HL-60 (cell line): Measurements from ENCODE around the gene GBX1.

ENCODE experiments used
- GABPA ChIP-seq: IDR thresholded peaks from 2 replicates; pipeline ENCODE4 v1.6.1; 2012; ENCODE audit warnings: low read depth
- SPI1 ChIP-seq: IDR thresholded peaks from 2 replicates; pipeline ENCODE4 v1.6.1; 2012; ENCODE audit warnings: low read depth, mild to moderate bottlenecking, borderline replicate concordance
- TF ChIP-seq, protein P1 (sequence below): IDR thresholded peaks from one replicate; pipeline ENCODE4 v1.5.1; 2011; ENCODE audit warnings: low read length, control low read depth, inconsistent platforms; ENCODE audit not compliant: insufficient read depth
- TF ChIP-seq, protein P2 (sequence below): IDR thresholded peaks from 2 replicates; pipeline ENCODE4 v1.6.1; 2012; ENCODE audit warnings: low read depth; ENCODE audit not compliant: insufficient replicate concordance

DNA sequence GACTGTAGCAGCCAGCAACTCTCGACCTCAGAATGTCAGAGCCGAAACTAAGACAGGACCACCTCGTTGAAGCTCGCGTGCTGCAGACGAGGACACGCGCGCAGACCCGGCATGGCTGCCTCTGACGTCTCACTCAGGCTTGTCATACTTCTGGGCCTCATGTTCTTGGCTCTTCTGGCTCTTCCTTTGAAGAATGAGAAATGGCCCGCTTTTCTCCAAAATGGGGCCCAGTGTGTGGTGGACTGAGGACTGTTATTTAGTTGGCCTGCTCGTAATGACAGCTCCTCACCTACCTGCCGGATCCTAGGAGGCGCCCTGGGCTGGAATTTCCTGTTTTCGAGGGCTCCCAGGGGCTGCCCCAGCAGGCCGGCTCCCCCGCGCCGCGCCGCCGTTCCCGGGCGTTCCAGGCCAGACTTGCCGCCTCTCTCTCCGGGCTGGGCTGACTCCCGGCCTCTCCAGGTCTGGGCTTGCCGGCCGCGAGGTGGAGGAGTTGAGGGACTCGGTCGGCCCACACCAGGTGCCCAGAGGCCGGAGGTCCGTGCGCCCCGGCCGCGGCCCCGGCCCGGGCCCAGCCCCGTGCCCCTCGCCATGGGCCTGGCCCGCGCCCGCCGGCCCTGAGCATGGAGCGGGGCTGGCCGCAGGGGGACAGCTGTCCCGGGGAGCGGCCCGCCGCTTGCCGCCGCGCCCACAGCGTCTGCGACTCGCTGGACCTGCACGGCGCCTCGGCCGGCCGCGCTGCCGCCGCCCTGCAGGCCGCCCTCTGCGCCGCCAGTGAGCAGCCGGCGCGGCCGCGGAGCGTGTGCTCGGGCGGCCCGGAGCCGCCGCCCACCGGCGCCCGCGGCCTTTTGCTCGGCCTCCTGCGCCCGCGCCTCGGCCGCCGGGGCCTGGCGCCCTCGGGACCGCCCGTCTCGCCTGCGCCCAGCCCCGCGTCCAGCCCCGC lies 53.1 kb downstream of the GBX1 start:
- TF ChIP-seq, protein P1, sequence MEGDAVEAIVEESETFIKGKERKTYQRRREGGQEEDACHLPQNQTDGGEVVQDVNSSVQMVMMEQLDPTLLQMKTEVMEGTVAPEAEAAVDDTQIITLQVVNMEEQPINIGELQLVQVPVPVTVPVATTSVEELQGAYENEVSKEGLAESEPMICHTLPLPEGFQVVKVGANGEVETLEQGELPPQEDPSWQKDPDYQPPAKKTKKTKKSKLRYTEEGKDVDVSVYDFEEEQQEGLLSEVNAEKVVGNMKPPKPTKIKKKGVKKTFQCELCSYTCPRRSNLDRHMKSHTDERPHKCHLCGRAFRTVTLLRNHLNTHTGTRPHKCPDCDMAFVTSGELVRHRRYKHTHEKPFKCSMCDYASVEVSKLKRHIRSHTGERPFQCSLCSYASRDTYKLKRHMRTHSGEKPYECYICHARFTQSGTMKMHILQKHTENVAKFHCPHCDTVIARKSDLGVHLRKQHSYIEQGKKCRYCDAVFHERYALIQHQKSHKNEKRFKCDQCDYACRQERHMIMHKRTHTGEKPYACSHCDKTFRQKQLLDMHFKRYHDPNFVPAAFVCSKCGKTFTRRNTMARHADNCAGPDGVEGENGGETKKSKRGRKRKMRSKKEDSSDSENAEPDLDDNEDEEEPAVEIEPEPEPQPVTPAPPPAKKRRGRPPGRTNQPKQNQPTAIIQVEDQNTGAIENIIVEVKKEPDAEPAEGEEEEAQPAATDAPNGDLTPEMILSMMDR = no peak
- TF ChIP-seq, protein P2, sequence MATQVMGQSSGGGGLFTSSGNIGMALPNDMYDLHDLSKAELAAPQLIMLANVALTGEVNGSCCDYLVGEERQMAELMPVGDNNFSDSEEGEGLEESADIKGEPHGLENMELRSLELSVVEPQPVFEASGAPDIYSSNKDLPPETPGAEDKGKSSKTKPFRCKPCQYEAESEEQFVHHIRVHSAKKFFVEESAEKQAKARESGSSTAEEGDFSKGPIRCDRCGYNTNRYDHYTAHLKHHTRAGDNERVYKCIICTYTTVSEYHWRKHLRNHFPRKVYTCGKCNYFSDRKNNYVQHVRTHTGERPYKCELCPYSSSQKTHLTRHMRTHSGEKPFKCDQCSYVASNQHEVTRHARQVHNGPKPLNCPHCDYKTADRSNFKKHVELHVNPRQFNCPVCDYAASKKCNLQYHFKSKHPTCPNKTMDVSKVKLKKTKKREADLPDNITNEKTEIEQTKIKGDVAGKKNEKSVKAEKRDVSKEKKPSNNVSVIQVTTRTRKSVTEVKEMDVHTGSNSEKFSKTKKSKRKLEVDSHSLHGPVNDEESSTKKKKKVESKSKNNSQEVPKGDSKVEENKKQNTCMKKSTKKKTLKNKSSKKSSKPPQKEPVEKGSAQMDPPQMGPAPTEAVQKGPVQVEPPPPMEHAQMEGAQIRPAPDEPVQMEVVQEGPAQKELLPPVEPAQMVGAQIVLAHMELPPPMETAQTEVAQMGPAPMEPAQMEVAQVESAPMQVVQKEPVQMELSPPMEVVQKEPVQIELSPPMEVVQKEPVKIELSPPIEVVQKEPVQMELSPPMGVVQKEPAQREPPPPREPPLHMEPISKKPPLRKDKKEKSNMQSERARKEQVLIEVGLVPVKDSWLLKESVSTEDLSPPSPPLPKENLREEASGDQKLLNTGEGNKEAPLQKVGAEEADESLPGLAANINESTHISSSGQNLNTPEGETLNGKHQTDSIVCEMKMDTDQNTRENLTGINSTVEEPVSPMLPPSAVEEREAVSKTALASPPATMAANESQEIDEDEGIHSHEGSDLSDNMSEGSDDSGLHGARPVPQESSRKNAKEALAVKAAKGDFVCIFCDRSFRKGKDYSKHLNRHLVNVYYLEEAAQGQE = no peak
- TF ChIP-seq SPI1 (no peak), GABPA (no peak)
